ENCODE results near the gene RPIA.

DNA sequence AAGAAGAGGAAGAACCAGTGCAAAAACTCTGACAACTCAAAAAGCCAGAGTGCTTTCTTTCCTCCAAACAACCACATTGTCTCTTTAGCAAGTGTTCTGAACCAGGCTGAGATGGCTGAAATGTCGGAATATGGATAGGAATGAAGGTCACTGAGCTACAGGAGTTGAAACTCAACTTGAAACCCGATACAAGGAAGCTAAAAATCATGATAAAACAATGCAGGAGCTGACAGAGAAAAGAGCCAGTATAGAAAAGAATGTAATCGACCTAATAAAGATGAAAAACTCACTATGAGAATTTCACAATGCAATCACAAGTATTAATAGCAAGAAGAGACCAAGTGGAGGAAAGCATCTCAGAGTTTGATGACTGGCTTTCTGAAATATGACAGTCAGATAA is 49.2 kb upstream of the RPIA start:
- no peak for TF ChIP-seq SUZ12 (IDR thresholded peaks at IDR 0.05; ENCODE audit: extremely low read depth, insufficient read depth, insufficient read length)
- no peak for TF ChIP-seq YY1 (IDR thresholded peaks at IDR 0.05; ENCODE audit: insufficient read depth, insufficient read length)

Data from NT2/D1 (cell line).